WTC11 (cell line): ENCODE results near the gene ATG7. TPM values are rescaled to one million over a fixed set of nuclear protein-coding genes. Genes with fewer than 3 reads are reported as not detected.

Experiments used
- ATAC-seq: fragments of 200-7000 bp; cut with Tn5 transposase; 2 replicates; pipeline ENCODE4 v1.10.0; 2021; ENCODE audit warnings: mild to moderate bottlenecking, moderate library complexity
- CTCF ChIA-PET: fragments of 300-600 bp; sonication (Branson Sonifier 250); formaldehyde crosslinking; loops from one replicate; lab custom pipeline; 2021; ENCODE audit warnings: antibody characterized with exemption; lab: Charles Lee
- POLR2A ChIA-PET: fragments of 350-600 bp; sonication (Branson Sonifier 250); formaldehyde crosslinking; loops from one replicate; lab custom pipeline; 2021; ENCODE audit warnings: antibody characterized with exemption; lab: Charles Lee
- DNase-seq: peaks from one replicate; pipeline ENCODE4 v3.0.0; 2021; ENCODE audit warnings: low spot score
- H3K27ac Mint-ChIP-seq: 2 replicates; pipeline ENCODE4 v1.8.0; 2021; ENCODE audit warnings: mixed read lengths
- H3K27me3 Mint-ChIP-seq: 2 replicates; pipeline ENCODE4 v1.8.0; 2021; ENCODE audit warnings: low read depth, mild to moderate bottlenecking, moderate library complexity, mixed read lengths
- H3K36me3 Mint-ChIP-seq: 2 replicates; pipeline ENCODE4 v1.8.0; 2021; ENCODE audit warnings: mixed read lengths
- H3K4me1 Mint-ChIP-seq: 2 replicates; pipeline ENCODE4 v1.8.0; 2022; ENCODE audit warnings: mixed read lengths
- H3K4me3 Mint-ChIP-seq: 2 replicates; pipeline ENCODE4 v1.8.0; 2021; ENCODE audit warnings: mild to moderate bottlenecking, moderate library complexity, mixed read lengths
- H3K9me3 Mint-ChIP-seq: 2 replicates; pipeline ENCODE4 v1.8.0; 2021; ENCODE audit warnings: mixed read lengths
- ATF2 ChIP-seq: sonication (generic); formaldehyde crosslinking; IDR thresholded peaks from 2 replicates; pipeline ENCODE4 v1.8.1; 2022; ENCODE audit warnings: low read depth, missing genetic modification reagents, borderline replicate concordance
- EMX1 ChIP-seq: fragments of 250-450 bp; sonication (Bioruptor Pico); IDR thresholded peaks from 2 replicates; pipeline ENCODE4 v1.8.0; 2021; ENCODE audit warnings: mild to moderate bottlenecking
- ESRRA ChIP-seq: sonication (generic); formaldehyde crosslinking; IDR thresholded peaks from 2 replicates; pipeline ENCODE4 v1.8.1; 2022; ENCODE audit warnings: mild to moderate bottlenecking, missing genetic modification reagents, borderline replicate concordance
- MLX ChIP-seq: sonication (generic); formaldehyde crosslinking; IDR thresholded peaks from 2 replicates; pipeline ENCODE4 v1.8.1; 2023; ENCODE audit warnings: mild to moderate bottlenecking, missing genetic modification reagents, moderate library complexity
- MXD4 ChIP-seq: fragments of 250-450 bp; sonication (Bioruptor Pico); IDR thresholded peaks from 2 replicates; pipeline ENCODE4 v1.8.0; 2021; ENCODE audit warnings: mild to moderate bottlenecking, moderate library complexity, borderline replicate concordance
- NFE2L1 ChIP-seq: sonication (generic); formaldehyde crosslinking; IDR thresholded peaks from 2 replicates; pipeline ENCODE4 v1.8.1; 2023; ENCODE audit warnings: missing genetic modification reagents
- OVOL2 ChIP-seq: fragments of 250-450 bp; sonication (Bioruptor Pico); IDR thresholded peaks from 2 replicates; pipeline ENCODE4 v1.9.0; 2021; ENCODE audit warnings: mild to moderate bottlenecking, borderline replicate concordance
- PRDM15 ChIP-seq: sonication (generic); formaldehyde crosslinking; IDR thresholded peaks from 2 replicates; pipeline ENCODE4 v1.8.0; 2022; ENCODE audit warnings: missing genetic modification reagents
- SMAD4 ChIP-seq: sonication (generic); formaldehyde crosslinking; IDR thresholded peaks from 2 replicates; pipeline ENCODE4 v1.8.0; 2022; ENCODE audit warnings: mild to moderate bottlenecking, missing genetic modification reagents
- ZNF532 ChIP-seq: fragments of 250-450 bp; sonication (Bioruptor Pico); IDR thresholded peaks from 2 replicates; pipeline ENCODE4 v1.9.0; 2021; ENCODE audit warnings: mild to moderate bottlenecking, borderline replicate concordance
- total RNA-seq: library from RNA; stranded (reverse); gene quantifications from 3 replicates; pipeline ENCODE4 v1.2.3, GENCODE V29; 2021

The ATG7 gene
- total RNA-seq, 1 experiment from 2014 or later = 17.5 TPM

- TF ChIP-seq ZNF532 (CRISPR knock-in tag) (no peak), EMX1 (CRISPR knock-in tag) (no peak)
Observed at GRCh38 chr3:11602886-11603527, 330.8 kb downstream of the ATG7 start (continued).

- ChIA-PET POLR2A (no interaction called here), CTCF (interaction anchor here (1.3 kb wide), 1 partner anchor 34 kb away, joined by 3 read pairs; no protein-coding TSS in a partner anchor)
- Mint-ChIP-seq H3K4me3 (no peak overlapping the region), H3K27ac (peak overlapping the region; percentile 76), H3K36me3 (peaks cover 14% of the 10 kb centered on the region), H3K27me3 (no peaks in the 10 kb centered on the region), H3K9me3 (no peaks in the 10 kb centered on the region), H3K4me1 (peaks cover 75% of the 10 kb centered on the region)
- no peak for TF ChIP-seq SMAD4 (CRISPR knock-in tag)
- ATAC-seq (no peak), DNase-seq (no peak)
Observed at GRCh38 chr3:11603628-11604027, 331.4 kb downstream of the ATG7 start.

- no peak for TF ChIP-seq MLX (CRISPR knock-in tag)
- no peak for TF ChIP-seq MXD4 (CRISPR knock-in tag)
- no peak for TF ChIP-seq NFE2L1
- TF ChIP-seq PRDM15 (CRISPR knock-in tag) = no peak
- no peak for TF ChIP-seq ESRRA
- TF ChIP-seq OVOL2 (CRISPR knock-in tag) = no peak
- no peak for TF ChIP-seq ATF2 (CRISPR knock-in tag)
- TF ChIP-seq, all 79 proteins: peak for 0
- no peaks in the 10 kb centered on the region for H3K27me3 Mint-ChIP-seq
- H3K36me3 Mint-ChIP-seq = peaks cover 10% of the 10 kb centered on the region
- POLR2A ChIA-PET = no interaction called here
- ATAC-seq = no peak
- H3K9me3 Mint-ChIP-seq = no peaks in the 10 kb centered on the region
- no peak overlapping the region for H3K4me3 Mint-ChIP-seq
- DNase-seq = no peak
- peak overlapping the region; percentile 76; the same call in 1 of the 2 replicates for H3K27ac Mint-ChIP-seq
- H3K4me1 Mint-ChIP-seq = peaks cover 78% of the 10 kb centered on the region
- CTCF ChIA-PET = interaction anchor here (1.3 kb wide), 1 partner anchor 34 kb away, joined by 3 read pairs; no protein-coding TSS in a partner anchor
Observed at GRCh38 chr3:11604139-11604892, 332.1 kb downstream of the ATG7 start.
